GM18907 (cell line): ENCODE data around the gene RPN2.

Source experiments
- ATAC-seq: cut with Tn5 transposase; IDR thresholded peaks from one replicate; pipeline ENCODE4 v1.9.1; 2021; ENCODE audit warnings: mild to moderate bottlenecking, moderate library complexity; ENCODE audit not compliant: unreplicated experiment

Gene RPN2

DNA sequence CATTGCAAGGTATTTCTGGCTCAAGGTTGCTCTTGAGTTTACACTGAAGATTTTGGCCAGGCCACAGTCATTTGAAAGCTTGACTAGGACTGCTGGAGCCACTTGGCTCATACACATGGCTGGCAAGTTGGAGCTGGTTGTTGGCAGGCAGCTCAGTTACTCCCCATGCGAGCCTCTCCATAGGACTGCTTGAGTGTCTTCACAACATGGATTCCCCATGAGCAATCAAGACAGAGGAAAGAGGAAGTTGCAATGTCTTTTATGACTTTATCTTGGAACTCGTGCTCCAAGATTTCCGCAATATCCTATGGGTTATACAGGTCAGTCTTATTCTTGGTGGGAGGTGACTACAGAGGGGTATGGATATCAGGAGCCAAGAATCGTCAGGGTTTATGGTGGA, 109.0 kb downstream of the RPN2 start:
- ATAC-seq: no peak

DNA sequence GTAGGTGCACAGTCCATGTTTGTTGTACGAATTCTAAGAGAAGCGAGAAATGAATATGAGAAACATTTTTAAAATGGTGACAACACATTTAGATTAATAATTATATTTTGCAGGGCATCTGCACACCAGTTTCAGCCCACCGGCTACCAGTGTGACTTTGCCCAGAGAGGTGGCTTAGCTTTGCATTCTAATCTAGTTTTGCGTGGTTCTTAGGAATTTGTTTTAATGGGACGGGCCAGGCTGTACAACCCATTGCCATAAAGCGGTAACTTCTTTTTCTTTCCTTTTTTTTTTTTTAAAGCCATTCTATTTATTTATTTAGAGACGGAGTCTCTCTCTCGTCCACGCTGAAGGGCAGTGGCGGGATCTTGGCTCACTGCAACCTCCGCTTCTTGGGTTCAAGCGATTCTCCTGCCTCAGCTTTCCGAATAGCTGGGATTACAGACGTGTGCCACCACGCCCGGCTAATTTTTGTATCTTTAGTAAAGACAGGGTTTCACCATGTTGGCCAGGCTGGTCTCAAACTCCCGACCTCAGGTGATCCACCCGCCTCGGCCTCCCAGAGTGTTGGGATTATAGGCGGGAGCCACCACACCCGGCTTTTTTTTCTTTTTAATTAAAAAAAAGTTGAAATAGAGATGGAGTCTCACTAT, 111.2 kb downstream of the RPN2 start:
- ATAC-seq: no peak
